HCT116 (cell line): ENCODE data around the gene CUZD1. TPM values are rescaled to one million over a fixed set of nuclear protein-coding genes. Genes with fewer than 3 reads are reported as not detected.

ENCODE experiments used
- ATAC-seq: fragments of 200-7000 bp; cut with Tn5 transposase; 2 replicates; pipeline ENCODE4 v1.9.1; 2020; ENCODE audit warnings: mild to moderate bottlenecking, moderate library complexity
- BruUV-seq: library from RNA; stranded (reverse); fragments of 400-500 nt; replicated peaks from 2 replicates; lab custom pipeline; 2021; lab: Mats Ljungman, UMichigan
- CTCF ChIA-PET: fragments of 300-600 bp; sonication (Branson Sonifier 250); formaldehyde crosslinking; loops from one replicate; lab custom pipeline; 2021; ENCODE audit warnings: antibody characterized with exemption; lab: Charles Lee
- POLR2A ChIA-PET: fragments of 300-600, 350-600 bp; sonication (Branson Sonifier 250); formaldehyde crosslinking; loops from one replicate; lab custom pipeline; 2021; ENCODE audit warnings: antibody characterized with exemption; lab: Charles Lee
- RAD21 ChIA-PET, 2 experiments: fragments of 300-600 bp; sonication (Branson Sonifier 250); formaldehyde crosslinking; loops; one replicate each; lab custom pipeline; 2023; ENCODE audit warnings: low total read pairs in 2 of 2; ENCODE audit not compliant: uncharacterized antibody in 2 of 2, unreplicated experiment in 2 of 2, low non-redundant PET in 1 of 2; lab: Charles Lee
- DNase-seq: peaks from one replicate; pipeline ENCODE4 v3.0.0-alpha.2; 2010; ENCODE audit warnings: low read depth, low spot score
- H2AFZ ChIP-seq: fragments of 200-600 bp; shearing (Covaris generic), sonication (generic); 2 replicates; pipeline ENCODE4 v1.6.1; 2017; ENCODE audit warnings: low read depth, mixed run types, mixed read lengths, antibody characterized with exemption, low read length; ENCODE audit not compliant: poor library complexity, severe bottlenecking
- H3K27ac ChIP-seq: 2 replicates; pipeline ENCODE4 v1.5.1; 2012; ENCODE audit warnings: low read depth, low read length
- H3K27me3 ChIP-seq: fragments of 200-600 bp; sonication (generic); 2 replicates; pipeline ENCODE4 v1.6.1; 2016; ENCODE audit warnings: mixed run types, low read length, mixed read lengths; ENCODE audit not compliant: insufficient read depth
- H3K36me3 ChIP-seq, 2 experiments: fragments of 200-500 bp in 1 of 2; fragments of 200-600 bp in 1 of 2; sonication (Bioruptor generic) in 1 of 2; sonication (generic) in 1 of 2; 2 replicates each; pipeline versions ENCODE4 v1.5.1 to v1.6.1; 2014 to 2016; ENCODE audit warnings: low read length in 2 of 2, inconsistent platforms in 1 of 2, mixed read lengths in 1 of 2, mixed run types in 1 of 2; ENCODE audit not compliant: insufficient read depth in 2 of 2, control insufficient read depth in 1 of 2
- H3K4me1 ChIP-seq, 2 experiments: fragments of 200-600 bp in 1 of 2; sonication (generic) in 1 of 2; 2 replicates each; pipeline versions ENCODE4 v1.5.1 to v1.6.1; 2012 to 2017; ENCODE audit warnings: low read length in 2 of 2, inconsistent platforms in 1 of 2, mild to moderate bottlenecking in 1 of 2, mixed read lengths in 1 of 2, mixed run types in 1 of 2, moderate library complexity in 1 of 2; ENCODE audit not compliant: insufficient read depth in 2 of 2, control insufficient read depth in 1 of 2
- H3K4me2 ChIP-seq: fragments of 200-600 bp; sonication (generic); 2 replicates; pipeline ENCODE4 v1.6.1; 2017; ENCODE audit warnings: mixed run types, low read length, mixed read lengths
- H3K4me3 ChIP-seq, 2 experiments: fragments of 200-600 bp in 1 of 2; sonication (generic) in 1 of 2; replicated peaks in 1 of 2; 2 replicates each; pipeline ENCODE4 v1.5.1; 2011 to 2016; ENCODE audit warnings: low read length in 2 of 2, control low read depth in 1 of 2, low read depth in 1 of 2, mild to moderate bottlenecking in 1 of 2, mixed read lengths in 1 of 2, mixed run types in 1 of 2
- H3K79me2 ChIP-seq: fragments of 200-600 bp; sonication (generic); 2 replicates; pipeline ENCODE4 v1.6.1; 2017; ENCODE audit warnings: mild to moderate bottlenecking, mixed run types, low read length, moderate library complexity, mixed read lengths; ENCODE audit not compliant: insufficient read depth
- H3K9ac ChIP-seq: fragments of 200-600 bp; sonication (generic); 2 replicates; pipeline ENCODE4 v1.6.1; 2016; ENCODE audit warnings: low read length, mixed read lengths
- H3K9me2 ChIP-seq: fragments of 200-600 bp; sonication (generic), shearing (Covaris generic); 2 replicates; pipeline ENCODE4 v1.6.1; 2017; ENCODE audit warnings: mixed run types, mild to moderate bottlenecking, moderate library complexity; ENCODE audit not compliant: insufficient read depth
- H3K9me3 ChIP-seq, 2 experiments: fragments of 200-500 bp in 1 of 2; fragments of 200-600 bp in 1 of 2; sonication (Bioruptor generic) in 1 of 2; sonication (generic) in 1 of 2; 2 replicates each; pipeline ENCODE4 v1.6.1; 2014 to 2017; ENCODE audit warnings: low read length in 2 of 2, mixed read lengths in 2 of 2, inconsistent platforms in 1 of 2, low read depth in 1 of 2, mild to moderate bottlenecking in 1 of 2, mixed run types in 1 of 2, moderate library complexity in 1 of 2; ENCODE audit not compliant: control insufficient read depth in 1 of 2, insufficient read depth in 1 of 2
- H4K20me1 ChIP-seq: fragments of 200-600 bp; sonication (generic), shearing (Covaris generic); 2 replicates; pipeline ENCODE4 v1.6.1; 2017; ENCODE audit warnings: mixed run types, mild to moderate bottlenecking, moderate library complexity; ENCODE audit not compliant: insufficient read depth
- ATF3 ChIP-seq: IDR thresholded peaks from 2 replicates; pipeline ENCODE4 v1.6.1; 2012
- CEBPB ChIP-seq: IDR thresholded peaks from 2 replicates; pipeline ENCODE4 v1.6.1; 2012; ENCODE audit warnings: low read depth
- CTCF ChIP-seq, 3 experiments: fragments of 200-600 bp in 1 of 3; sonication (generic) in 1 of 3; IDR thresholded peaks in 2 of 3; conservative IDR thresholded peaks in 1 of 3; 2 replicates each; pipeline ENCODE4 v1.5.1; 2012 to 2017; ENCODE audit warnings: low read depth in 2 of 3, low read length in 2 of 3, antibody characterized with exemption in 1 of 3, borderline replicate concordance in 1 of 3, control low read depth in 1 of 3, mild to moderate bottlenecking in 1 of 3, mixed read lengths in 1 of 3, mixed run types in 1 of 3, moderate library complexity in 1 of 3; ENCODE audit not compliant: insufficient read depth in 1 of 3
- ELF1 ChIP-seq: IDR thresholded peaks from 2 replicates; pipeline ENCODE4 v1.6.1; 2012; ENCODE audit warnings: low read depth, borderline replicate concordance
- JUND ChIP-seq: IDR thresholded peaks from 2 replicates; pipeline ENCODE4 v1.6.1; 2012
- SIN3A ChIP-seq: IDR thresholded peaks from 2 replicates; pipeline ENCODE4 v1.6.1; 2012; ENCODE audit warnings: low read depth
- SRF ChIP-seq: IDR thresholded peaks from 2 replicates; pipeline ENCODE4 v1.6.1; 2012; ENCODE audit warnings: low read depth
- YY1 ChIP-seq: IDR thresholded peaks from 2 replicates; pipeline ENCODE4 v1.6.1; 2011; ENCODE audit warnings: low read length, low read depth, moderate library complexity, mild to moderate bottlenecking; ENCODE audit not compliant: insufficient replicate concordance; ENCODE audit errors: extremely low read depth
- intact Hi-C: fragments of 100-400 bp; cut with micrococcal nuclease; formaldehyde crosslinking; loops from 2 replicates; pipeline ENCODE4 v1.10.0; 2022
- total RNA-seq: library from RNA; stranded (reverse); gene quantifications from one replicate; pipeline ENCODE4 v1.2.1, GENCODE V29; 2021; ENCODE audit not compliant: unreplicated experiment

Gene CUZD1
- total RNA-seq, 1 experiment from 2014 or later, result 1.7 TPM

GRCh38 chr10:122882766-122883165, 37.1 kb upstream of the CUZD1 start:
- TF ChIP-seq ELF1 (no peak), CEBPB (no peak), YY1 (no peak), CTCF (IDR thresholded peaks at IDR 0.05 in 2 of 3, conservative IDR thresholded peaks at IDR 0.05 in 1 of 3; ENCODE audit: borderline replicate concordance in 1 of 3, insufficient read depth in 1 of 3, low read depth in 2 of 3, low read length in 2 of 3) (no peak), SIN3A (no peak), ATF3 (no peak), SRF (no peak), JUND (no peak)
- Histone ChIP-seq H3K36me3 (no peaks in the 10 kb centered on the region), H3K4me1 (peaks cover 0 to 6% of the 10 kb centered on the region in 2 experiments; a peak in 1 of 4 replicates), H3K9me2 (no peaks in the 10 kb centered on the region), H3K9ac (no peak overlapping the region), H3K27me3 (peaks cover 20% of the 10 kb centered on the region; the same call in 1 of the 2 replicates), H2AFZ (no peak overlapping the region), H3K4me3 (no peak overlapping the region), H3K79me2 (peaks cover 14% of the 10 kb centered on the region), H4K20me1 (no peaks in the 10 kb centered on the region), H3K27ac (no peak overlapping the region), H3K9me3 (no peaks in the 10 kb centered on the region), H3K4me2 (no peak overlapping the region)
- BruUV-seq, result no TSS peak
- ATAC-seq (no peak), DNase-seq (no peak)
- ChIA-PET RAD21 (no interaction called here), POLR2A (no interaction called here), CTCF (no interaction called here)
- intact Hi-C loops, result no loop called here
